Germinal center (tissue), 1 donor: ENCODE data around the gene MYZAP.
A peak's percentile ranks its signal among the peaks of the same experiment; 100 is the strongest.

Experiments
- DNase-seq: peaks from one replicate; pipeline ENCODE4 v3.0.0; 2012; ENCODE audit warnings: mixed read lengths, low spot score

Gene MYZAP

GRCh38 chr15:57697588-57697987, 105.9 kb downstream of the MYZAP start:
- no peak for DNase-seq

DNA sequence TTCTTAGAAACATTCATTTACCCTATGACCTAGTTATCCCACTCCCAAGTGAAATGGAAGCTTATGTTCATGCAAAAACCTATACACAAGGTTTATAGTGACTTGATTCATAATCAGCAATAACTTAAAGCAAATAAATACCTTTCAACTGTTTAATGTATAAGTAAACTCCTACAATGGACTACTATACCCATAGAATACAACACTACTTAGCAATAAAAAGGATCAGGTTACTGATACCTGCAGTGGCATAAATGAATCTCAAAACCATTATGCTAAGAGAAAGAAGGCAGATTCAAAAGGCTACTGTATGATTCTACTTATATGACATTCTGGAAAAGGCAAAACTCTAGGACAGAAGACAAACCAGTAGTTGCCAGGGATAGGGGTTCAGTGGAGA, 106.5 kb downstream of the MYZAP start:
- DNase-seq: no peak

- DNase-seq: no peak
Measured at GRCh38 chr15:57698991-57699390, 107.3 kb downstream of the MYZAP start.

GRCh38 chr15:57703387-57703786, 111.7 kb downstream of the MYZAP start:
- no peak for DNase-seq

- no peak for DNase-seq
Measured at GRCh38 chr15:57704441-57704840, 112.7 kb downstream of the MYZAP start.

GRCh38 chr15:57705746-57706404, 114.2 kb downstream of the MYZAP start:
- no peak for DNase-seq

- peak; percentile 83 for DNase-seq
Measured at GRCh38 chr15:57706405-57707209, 114.9 kb downstream of the MYZAP start, which contains the start of gene POLR2M. POLR2M (plus strand) TSS chr15:57706714; CDS start chr15:57706843, 129 bp downstream.

- no peak for DNase-seq
Measured at GRCh38 chr15:57708047-57708446, 116.3 kb downstream of the MYZAP start.

DNA sequence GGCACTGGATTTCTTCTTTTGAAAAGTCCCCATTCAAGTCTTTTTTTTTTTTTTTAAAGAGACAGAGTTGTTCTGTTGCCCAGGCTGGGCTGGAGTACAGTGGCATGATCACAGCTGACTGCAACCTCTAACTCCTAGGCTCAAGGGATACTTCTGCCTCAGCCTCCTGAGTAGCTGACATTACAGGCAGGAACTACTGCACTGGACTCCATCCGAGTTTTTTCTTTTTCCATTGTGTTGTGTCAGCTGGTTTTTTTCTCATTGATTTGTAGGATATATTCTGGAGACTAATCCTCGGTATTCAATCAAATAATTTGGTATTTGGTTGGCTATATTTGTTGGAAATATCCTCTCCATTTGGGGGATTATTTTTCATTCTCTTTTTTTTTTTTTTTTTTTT, 126.6 kb downstream of the MYZAP start:
- no peak for DNase-seq

- DNase-seq: no peak
Measured at GRCh38 chr15:57720867-57721266, 129.2 kb downstream of the MYZAP start.

DNA sequence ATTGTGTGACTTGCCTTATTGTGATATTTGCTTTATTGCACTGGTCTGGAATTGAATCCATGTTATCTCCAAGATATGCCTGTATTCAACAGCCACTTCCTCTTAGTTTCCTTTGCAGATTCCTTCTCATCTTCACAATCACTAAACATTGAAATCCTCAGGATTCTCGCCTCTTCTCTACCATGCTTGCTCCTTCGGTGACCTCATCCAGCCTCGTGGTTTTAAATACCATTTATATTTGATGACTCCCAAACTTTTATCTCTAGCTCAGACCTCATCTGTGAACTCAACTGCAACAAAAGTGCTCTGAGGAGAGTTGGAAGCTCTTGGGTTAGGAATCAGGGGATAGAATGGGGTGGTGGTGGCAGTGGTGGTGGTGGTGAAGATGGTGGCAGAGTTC, 134.7 kb downstream of the MYZAP start:
- no peak for DNase-seq

- no peak for DNase-seq
Measured at GRCh38 chr15:57727031-57727430, 135.3 kb downstream of the MYZAP start.

GRCh38 chr15:57728436-57728835, 136.7 kb downstream of the MYZAP start:
- no peak for DNase-seq

GRCh38 chr15:57730876-57731275, 139.2 kb downstream of the MYZAP start:
- no peak for DNase-seq

- no peak for DNase-seq
Measured at GRCh38 chr15:57731530-57732103, 139.9 kb downstream of the MYZAP start.

GRCh38 chr15:57732526-57733331, 141.0 kb downstream of the MYZAP start:
- DNase-seq: peak; percentile 31

DNA sequence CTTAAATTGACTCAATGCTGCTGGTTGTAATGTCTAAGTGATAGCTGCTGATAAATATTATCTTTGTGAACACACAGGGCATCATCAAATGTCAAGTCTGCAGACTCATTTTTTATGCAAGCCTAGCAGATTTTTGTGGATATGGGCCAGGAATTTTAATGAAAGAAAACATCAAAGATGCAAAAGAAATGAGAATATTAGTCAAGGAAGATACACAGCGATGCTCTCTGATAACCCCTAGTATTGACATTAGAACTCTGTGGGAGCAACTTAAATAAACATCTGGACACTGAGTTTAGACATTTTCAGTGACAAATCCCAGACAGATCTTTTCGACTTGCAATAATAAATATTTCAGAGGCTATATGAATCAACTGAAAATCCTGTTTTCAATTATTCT, 143.2 kb downstream of the MYZAP start:
- no peak for DNase-seq
